GM18868 (cell line): Measurements from ENCODE around the gene LRP1B.
"Not testable (repeated sequence)": the region's sequence is repeated elsewhere in the genome, so short reads cannot be mapped to it uniquely, and the experiment has no call there.

Experiments
- ATAC-seq: cut with Tn5 transposase; IDR thresholded peaks from one replicate; pipeline ENCODE4 v1.9.1; 2021; ENCODE audit warnings: mild to moderate bottlenecking, moderate library complexity; ENCODE audit not compliant: unreplicated experiment

Gene LRP1B

DNA sequence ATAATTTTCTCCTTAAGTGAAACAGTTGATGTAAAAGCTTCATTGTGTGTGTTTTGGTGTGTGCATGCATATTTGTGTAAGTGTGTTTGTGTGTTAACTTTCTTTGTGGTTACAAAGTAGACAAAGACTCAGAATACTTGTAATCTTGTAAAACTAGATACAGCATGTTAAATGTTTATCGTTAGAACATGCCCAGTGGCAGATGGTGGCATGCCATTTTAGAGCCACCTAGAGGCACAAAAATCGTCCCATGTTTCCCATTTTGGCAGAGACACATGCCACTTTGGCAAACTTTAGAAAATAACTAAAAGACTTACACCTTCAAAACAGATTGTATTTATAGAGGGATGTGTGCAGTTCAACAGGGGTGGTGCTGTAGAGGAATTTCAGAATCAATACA is 224.1 kb downstream of the LRP1B start:
- no peak for ATAC-seq

DNA sequence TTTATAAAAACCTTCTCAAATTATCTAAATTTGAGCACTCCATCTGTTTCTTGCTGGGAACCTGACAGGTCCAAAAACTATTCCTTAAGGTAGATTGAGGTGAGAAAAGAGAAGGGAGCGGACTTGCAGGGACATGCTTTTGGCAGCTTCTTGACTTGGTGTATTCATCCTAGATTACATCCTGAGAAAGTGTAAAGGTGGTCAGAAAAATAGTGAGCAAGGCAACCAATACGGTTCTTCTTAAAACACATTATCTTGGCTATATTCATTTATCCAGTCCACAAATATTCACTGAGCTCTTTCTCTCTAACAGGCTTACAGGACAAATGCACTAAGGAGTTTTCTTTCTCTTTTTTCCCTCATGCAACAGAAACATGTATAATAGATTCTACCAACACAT is 230.0 kb downstream of the LRP1B start:
- ATAC-seq = no peak

GRCh38 chr2:141899740-141900139 is 231.1 kb downstream of the LRP1B start:
- no peak for ATAC-seq

GRCh38 chr2:141889788-141890187 is 241.0 kb downstream of the LRP1B start:
- ATAC-seq = no peak

DNA sequence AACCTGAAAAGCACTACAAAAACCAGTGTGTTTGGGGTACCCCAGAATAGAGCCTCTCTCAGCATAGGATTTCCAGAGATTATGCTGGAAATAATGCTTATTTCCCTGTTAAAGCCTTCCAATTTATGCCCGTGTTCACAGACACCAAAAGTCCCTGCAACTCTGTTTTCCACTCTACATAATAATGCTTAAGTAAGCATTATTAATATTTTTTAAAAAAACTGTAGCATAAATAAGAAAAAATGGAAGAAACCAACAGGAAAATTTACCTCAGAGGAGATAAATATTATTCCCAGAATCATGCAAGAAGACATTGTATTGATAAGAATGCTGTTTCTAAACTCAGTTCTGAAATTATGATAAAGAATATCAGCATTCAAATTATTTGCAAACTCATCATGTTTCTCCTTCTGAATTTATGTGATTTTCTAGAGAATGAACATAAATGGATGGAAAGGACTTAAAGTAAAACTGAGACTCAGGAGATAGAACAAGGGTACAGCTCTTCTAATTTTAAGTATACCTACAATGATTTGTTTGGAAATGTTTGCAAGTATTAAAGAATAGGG is 241.7 kb downstream of the LRP1B start:
- no peak for ATAC-seq

- ATAC-seq = no peak
These were observed 243.5 kb downstream of the LRP1B start for GRCh38 chr2:141887363-141887762.

DNA sequence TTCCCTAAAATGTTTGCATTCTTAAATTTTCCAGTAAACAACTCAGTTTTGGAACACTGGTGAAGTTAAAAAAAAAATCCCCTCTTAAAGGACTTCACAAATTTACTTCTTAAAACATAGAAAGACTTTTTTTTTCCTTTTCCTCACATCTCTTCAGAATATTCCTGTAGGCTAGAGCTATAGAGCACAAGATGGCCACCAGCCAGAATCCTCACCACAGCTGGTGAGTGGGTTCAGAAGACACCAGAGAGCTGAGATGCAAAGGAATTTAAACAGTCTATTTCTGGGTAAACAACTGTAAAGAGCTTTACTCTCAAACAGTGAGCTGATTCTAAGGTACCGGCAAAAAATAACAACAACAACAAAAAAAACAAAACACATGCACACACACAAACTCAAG is 252.8 kb downstream of the LRP1B start:
- no peak for ATAC-seq

DNA sequence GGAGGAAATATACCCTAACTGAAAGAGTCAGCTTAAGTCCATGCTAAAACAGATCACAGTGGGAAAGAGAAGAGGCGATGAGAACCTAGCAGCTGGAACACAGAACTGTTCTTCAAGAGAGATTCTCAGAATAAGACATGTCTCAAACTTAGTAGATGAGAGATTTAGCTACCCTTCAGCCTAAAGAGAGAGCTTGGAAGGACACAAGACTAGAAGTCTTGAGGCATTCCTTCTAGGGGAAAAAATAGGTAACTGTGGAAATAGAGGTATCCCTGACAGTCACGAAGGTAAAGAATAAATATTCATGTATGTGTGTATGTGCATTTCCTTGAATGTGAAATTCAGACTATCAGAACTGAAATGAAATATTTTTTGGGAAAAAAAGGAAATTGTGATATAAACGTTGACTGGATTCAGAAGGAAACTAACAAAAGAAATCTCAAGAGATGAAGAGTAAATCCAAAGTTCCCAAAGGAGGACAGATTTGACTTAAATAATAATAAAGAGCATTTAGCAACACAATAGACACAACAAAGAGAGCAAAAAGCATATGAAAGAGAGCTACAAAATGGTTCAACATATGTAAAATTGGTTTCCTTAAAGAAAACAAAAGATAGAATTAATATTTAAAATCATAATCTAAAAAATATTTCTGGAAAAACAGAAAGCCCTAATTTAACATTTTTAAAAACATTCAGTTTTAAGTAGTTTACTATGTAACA is 258.7 kb downstream of the LRP1B start:
- no peak for ATAC-seq

GRCh38 chr2:141869572-141869971 is 261.2 kb downstream of the LRP1B start:
- ATAC-seq = no peak

GRCh38 chr2:141863964-141864363 is 266.9 kb downstream of the LRP1B start:
- no peak for ATAC-seq

DNA sequence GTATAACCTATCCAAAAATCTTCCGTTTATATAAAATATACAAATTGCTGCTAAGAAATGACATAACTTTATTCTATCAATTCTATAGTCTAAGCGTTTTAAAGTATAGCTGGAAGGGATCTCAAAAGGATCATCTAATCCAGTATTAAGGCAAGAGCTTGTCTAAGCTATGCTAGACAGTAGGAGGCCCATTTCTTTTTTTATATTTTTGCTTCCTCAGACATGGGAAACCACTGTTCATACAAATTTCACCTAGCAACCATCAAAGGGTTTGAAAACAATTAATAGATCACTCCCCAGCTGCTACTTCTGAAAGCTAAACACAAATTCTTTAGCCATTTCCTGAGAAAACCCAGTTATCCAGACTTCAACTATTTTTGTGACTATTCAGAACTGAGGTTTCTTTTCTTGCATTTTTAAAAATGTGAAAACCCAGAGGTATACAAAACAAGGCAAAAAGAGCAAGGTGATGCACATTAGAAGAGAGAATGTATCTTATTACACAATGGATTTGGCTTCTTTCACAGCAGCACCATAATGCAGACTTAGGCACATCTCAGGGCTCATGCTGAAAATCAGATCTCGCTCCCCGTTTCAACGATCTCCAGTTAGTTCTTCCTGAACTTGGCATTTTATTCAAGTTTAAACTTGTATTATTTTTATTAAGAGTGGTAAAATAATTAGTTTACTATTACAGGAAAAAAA is 274.4 kb downstream of the LRP1B start:
- ATAC-seq = no peak

DNA sequence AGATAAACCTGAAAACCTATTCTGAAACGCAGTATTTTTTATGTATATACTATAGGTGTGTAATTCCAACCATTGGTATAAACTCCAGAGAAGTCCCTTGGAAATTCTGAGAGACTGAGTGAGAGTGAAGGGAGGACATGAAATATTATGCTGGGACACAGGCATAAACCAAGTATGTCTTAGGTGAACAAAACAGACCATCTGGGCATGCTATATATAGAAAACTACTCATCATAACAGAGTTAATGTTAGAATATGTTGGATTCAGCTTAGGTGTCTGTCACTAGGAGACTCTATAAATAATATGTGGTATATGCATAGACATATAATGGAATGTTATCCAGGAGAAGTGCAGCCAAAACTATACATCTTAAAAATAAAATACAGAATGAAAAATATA is 282.6 kb downstream of the LRP1B start:
- no peak for ATAC-seq

DNA sequence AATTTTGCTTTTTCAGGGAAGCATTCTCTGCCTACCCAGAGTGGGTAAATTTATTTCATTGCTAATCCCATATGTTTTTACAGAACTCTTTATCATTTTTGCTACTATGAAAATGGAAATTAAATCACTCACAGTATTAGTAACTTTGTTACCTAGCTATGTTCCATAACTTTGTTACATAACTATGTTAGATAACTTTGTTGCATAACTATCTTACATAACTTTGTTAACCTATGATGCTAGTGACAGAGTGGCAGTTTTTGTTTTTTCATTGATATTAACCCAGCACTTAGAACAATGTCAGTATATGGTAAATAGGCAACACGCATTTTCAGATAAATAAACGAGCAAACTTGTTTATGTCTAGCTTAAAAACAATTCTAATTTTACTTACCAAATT is 286.6 kb downstream of the LRP1B start:
- no peak for ATAC-seq

- no peak for ATAC-seq
These were observed 295.7 kb downstream of the LRP1B start for GRCh38 chr2:141835103-141835502.

GRCh38 chr2:141828761-141829160 is 302.1 kb downstream of the LRP1B start:
- no peak for ATAC-seq

DNA sequence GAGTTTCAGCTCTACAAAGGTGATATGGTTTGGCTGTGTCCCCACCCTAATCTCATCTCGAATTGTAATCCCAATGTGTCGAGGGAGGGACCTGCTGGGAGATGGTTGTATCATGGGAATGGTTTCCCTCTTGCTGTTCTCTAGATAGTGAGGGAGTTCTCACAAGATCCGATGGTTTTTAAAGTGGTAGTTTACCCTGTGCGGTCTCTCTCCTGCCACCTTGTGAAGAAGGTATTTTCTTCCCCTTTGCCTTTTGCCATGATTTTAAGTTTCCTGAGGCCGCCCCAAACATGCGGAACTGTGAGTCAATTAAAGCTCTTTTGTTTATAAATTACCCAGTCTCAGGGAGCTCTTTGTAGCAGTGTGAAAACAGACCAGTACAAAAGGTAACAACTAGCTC is 306.0 kb downstream of the LRP1B start:
- ATAC-seq = no peak

- ATAC-seq = no peak
These were observed 309.9 kb downstream of the LRP1B start for GRCh38 chr2:141820893-141821292.

GRCh38 chr2:141815320-141815719 is 315.5 kb downstream of the LRP1B start:
- not testable (repeated sequence) for ATAC-seq

- ATAC-seq = no peak
These were observed 316.7 kb downstream of the LRP1B start for GRCh38 chr2:141814150-141814549.

GRCh38 chr2:141810148-141810547 is 320.7 kb downstream of the LRP1B start:
- ATAC-seq = no peak

- peak; percentile 85 for ATAC-seq
These were observed 324.7 kb downstream of the LRP1B start for GRCh38 chr2:141806090-141806489.

DNA sequence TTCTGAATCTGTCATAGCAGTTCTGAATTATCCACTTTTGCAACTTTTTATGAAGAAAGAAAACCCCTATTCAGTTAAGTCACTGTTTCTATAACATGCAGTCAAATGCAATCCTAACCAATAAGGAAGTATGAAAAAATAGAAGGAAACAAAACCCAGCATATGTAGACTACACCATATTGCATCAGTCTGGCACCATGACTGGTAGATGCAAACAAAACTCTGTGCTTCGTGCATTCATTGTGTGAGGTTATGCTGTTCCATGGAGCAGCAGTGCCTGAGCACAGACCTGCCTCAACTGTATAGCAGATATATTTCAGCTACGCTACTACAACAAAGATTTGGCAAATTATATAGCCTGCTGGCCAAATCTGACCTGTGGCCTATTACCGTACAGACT is 325.5 kb downstream of the LRP1B start:
- ATAC-seq = no peak
